HCT116 (cell line): Measurements from ENCODE around the gene SRRM2. TPM values are rescaled to one million over a fixed set of nuclear protein-coding genes. Genes with fewer than 3 reads are reported as not detected.

Source experiments
- ATAC-seq: fragments of 200-7000 bp; cut with Tn5 transposase; 2 replicates; pipeline ENCODE4 v1.9.1; 2020; ENCODE audit warnings: mild to moderate bottlenecking, moderate library complexity
- BruUV-seq: library from RNA; stranded (reverse); fragments of 400-500 nt; replicated peaks from 2 replicates; lab custom pipeline; 2021; lab: Mats Ljungman, UMichigan
- CTCF ChIA-PET: fragments of 300-600 bp; sonication (Branson Sonifier 250); formaldehyde crosslinking; loops from one replicate; lab custom pipeline; 2021; ENCODE audit warnings: antibody characterized with exemption; lab: Charles Lee
- POLR2A ChIA-PET: fragments of 300-600, 350-600 bp; sonication (Branson Sonifier 250); formaldehyde crosslinking; loops from one replicate; lab custom pipeline; 2021; ENCODE audit warnings: antibody characterized with exemption; lab: Charles Lee
- RAD21 ChIA-PET, 2 experiments: fragments of 300-600 bp; sonication (Branson Sonifier 250); formaldehyde crosslinking; loops; one replicate each; lab custom pipeline; 2023; ENCODE audit warnings: low total read pairs in 2 of 2; ENCODE audit not compliant: uncharacterized antibody in 2 of 2, unreplicated experiment in 2 of 2, low non-redundant PET in 1 of 2; lab: Charles Lee
- DNase-seq: peaks from one replicate; pipeline ENCODE4 v3.0.0-alpha.2; 2010; ENCODE audit warnings: low read depth, low spot score
- H2AFZ ChIP-seq: fragments of 200-600 bp; shearing (Covaris generic), sonication (generic); 2 replicates; pipeline ENCODE4 v1.6.1; 2017; ENCODE audit warnings: low read depth, mixed run types, mixed read lengths, antibody characterized with exemption, low read length; ENCODE audit not compliant: poor library complexity, severe bottlenecking
- H3K27ac ChIP-seq: 2 replicates; pipeline ENCODE4 v1.5.1; 2012; ENCODE audit warnings: low read depth, low read length
- H3K27me3 ChIP-seq: fragments of 200-600 bp; sonication (generic); 2 replicates; pipeline ENCODE4 v1.6.1; 2016; ENCODE audit warnings: mixed run types, low read length, mixed read lengths; ENCODE audit not compliant: insufficient read depth
- H3K36me3 ChIP-seq, 2 experiments: fragments of 200-500 bp in 1 of 2; fragments of 200-600 bp in 1 of 2; sonication (Bioruptor generic) in 1 of 2; sonication (generic) in 1 of 2; 2 replicates each; pipeline versions ENCODE4 v1.5.1 to v1.6.1; 2014 to 2016; ENCODE audit warnings: low read length in 2 of 2, inconsistent platforms in 1 of 2, mixed read lengths in 1 of 2, mixed run types in 1 of 2; ENCODE audit not compliant: insufficient read depth in 2 of 2, control insufficient read depth in 1 of 2
- H3K4me1 ChIP-seq, 2 experiments: fragments of 200-600 bp in 1 of 2; sonication (generic) in 1 of 2; 2 replicates each; pipeline versions ENCODE4 v1.5.1 to v1.6.1; 2012 to 2017; ENCODE audit warnings: low read length in 2 of 2, inconsistent platforms in 1 of 2, mild to moderate bottlenecking in 1 of 2, mixed read lengths in 1 of 2, mixed run types in 1 of 2, moderate library complexity in 1 of 2; ENCODE audit not compliant: insufficient read depth in 2 of 2, control insufficient read depth in 1 of 2
- H3K4me2 ChIP-seq: fragments of 200-600 bp; sonication (generic); 2 replicates; pipeline ENCODE4 v1.6.1; 2017; ENCODE audit warnings: mixed run types, low read length, mixed read lengths
- H3K4me3 ChIP-seq, 2 experiments: fragments of 200-600 bp in 1 of 2; sonication (generic) in 1 of 2; replicated peaks in 1 of 2; 2 replicates each; pipeline ENCODE4 v1.5.1; 2011 to 2016; ENCODE audit warnings: low read length in 2 of 2, control low read depth in 1 of 2, low read depth in 1 of 2, mild to moderate bottlenecking in 1 of 2, mixed read lengths in 1 of 2, mixed run types in 1 of 2
- H3K79me2 ChIP-seq: fragments of 200-600 bp; sonication (generic); 2 replicates; pipeline ENCODE4 v1.6.1; 2017; ENCODE audit warnings: mild to moderate bottlenecking, mixed run types, low read length, moderate library complexity, mixed read lengths; ENCODE audit not compliant: insufficient read depth
- H3K9ac ChIP-seq: fragments of 200-600 bp; sonication (generic); 2 replicates; pipeline ENCODE4 v1.6.1; 2016; ENCODE audit warnings: low read length, mixed read lengths
- H3K9me2 ChIP-seq: fragments of 200-600 bp; sonication (generic), shearing (Covaris generic); 2 replicates; pipeline ENCODE4 v1.6.1; 2017; ENCODE audit warnings: mixed run types, mild to moderate bottlenecking, moderate library complexity; ENCODE audit not compliant: insufficient read depth
- H3K9me3 ChIP-seq, 2 experiments: fragments of 200-500 bp in 1 of 2; fragments of 200-600 bp in 1 of 2; sonication (Bioruptor generic) in 1 of 2; sonication (generic) in 1 of 2; 2 replicates each; pipeline ENCODE4 v1.6.1; 2014 to 2017; ENCODE audit warnings: low read length in 2 of 2, mixed read lengths in 2 of 2, inconsistent platforms in 1 of 2, low read depth in 1 of 2, mild to moderate bottlenecking in 1 of 2, mixed run types in 1 of 2, moderate library complexity in 1 of 2; ENCODE audit not compliant: control insufficient read depth in 1 of 2, insufficient read depth in 1 of 2
- H4K20me1 ChIP-seq: fragments of 200-600 bp; sonication (generic), shearing (Covaris generic); 2 replicates; pipeline ENCODE4 v1.6.1; 2017; ENCODE audit warnings: mixed run types, mild to moderate bottlenecking, moderate library complexity; ENCODE audit not compliant: insufficient read depth
- CBX3 ChIP-seq: IDR thresholded peaks from 2 replicates; pipeline ENCODE4 v1.6.1; 2012; ENCODE audit warnings: low read depth
- CEBPB ChIP-seq: IDR thresholded peaks from 2 replicates; pipeline ENCODE4 v1.6.1; 2012; ENCODE audit warnings: low read depth
- EGR1 ChIP-seq: IDR thresholded peaks from 2 replicates; pipeline ENCODE4 v1.6.1; 2012; ENCODE audit warnings: low read depth
- EZH2phosphoT487 ChIP-seq: fragments of 200-600 bp; IDR thresholded peaks from 2 replicates; pipeline ENCODE4 v1.6.1; 2018; ENCODE audit warnings: antibody characterized with exemption, borderline replicate concordance
- FOSL1 ChIP-seq: IDR thresholded peaks from 2 replicates; pipeline ENCODE4 v1.6.1; 2012; ENCODE audit warnings: low read depth
- JUND ChIP-seq: IDR thresholded peaks from 2 replicates; pipeline ENCODE4 v1.6.1; 2012
- POLR2A ChIP-seq: IDR thresholded peaks from 2 replicates; pipeline ENCODE4 v1.7.0; 2011; ENCODE audit warnings: borderline replicate concordance; ENCODE audit not compliant: insufficient read depth, insufficient read length; ENCODE audit errors: extremely low read depth
- POLR2AphosphoS5 ChIP-seq: IDR thresholded peaks from 2 replicates; pipeline ENCODE4 v1.6.1; 2011; ENCODE audit warnings: mild to moderate bottlenecking, low read depth, low read length, moderate library complexity
- SIN3A ChIP-seq: IDR thresholded peaks from 2 replicates; pipeline ENCODE4 v1.6.1; 2012; ENCODE audit warnings: low read depth
- SRF ChIP-seq: IDR thresholded peaks from 2 replicates; pipeline ENCODE4 v1.6.1; 2012; ENCODE audit warnings: low read depth
- YY1 ChIP-seq: IDR thresholded peaks from 2 replicates; pipeline ENCODE4 v1.6.1; 2011; ENCODE audit warnings: low read length, low read depth, moderate library complexity, mild to moderate bottlenecking; ENCODE audit not compliant: insufficient replicate concordance; ENCODE audit errors: extremely low read depth
- ZFX ChIP-seq: fragments of 450-650 bp; IDR thresholded peaks from 2 replicates; pipeline ENCODE4 v1.6.1; 2017
- intact Hi-C: fragments of 100-400 bp; cut with micrococcal nuclease; formaldehyde crosslinking; loops from 2 replicates; pipeline ENCODE4 v1.10.0; 2022
- total RNA-seq: library from RNA; stranded (reverse); gene quantifications from one replicate; pipeline ENCODE4 v1.2.1, GENCODE V29; 2021; ENCODE audit not compliant: unreplicated experiment
- TF ChIP-seq, protein P1 (sequence below): IDR thresholded peaks from 2 replicates; pipeline ENCODE4 v1.6.1; 2012
- TF ChIP-seq, protein P2 (sequence below): IDR thresholded peaks from 2 replicates; pipeline ENCODE4 v1.6.1; 2012

Gene SRRM2
- total RNA-seq, 1 experiment from 2014 or later, result 541 TPM

DNA sequence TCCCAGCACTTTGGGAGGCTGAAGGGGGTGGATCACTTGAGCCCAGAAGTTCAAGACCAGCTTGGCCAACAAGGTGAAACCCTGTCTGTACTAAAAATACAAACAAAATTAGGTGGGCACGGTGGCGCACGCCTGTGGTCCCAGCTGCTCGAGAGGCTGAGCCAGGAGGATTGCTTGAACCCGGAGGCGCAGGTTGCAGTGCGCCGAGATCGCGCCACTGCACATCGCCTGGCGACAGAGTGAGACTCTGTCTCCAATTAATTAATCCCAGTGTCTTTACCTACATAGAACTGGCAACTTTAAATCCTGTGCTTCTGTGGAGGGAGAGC is 26.2 kb downstream of the SRRM2 start (continued):
- TF ChIP-seq YY1 (no peak), SRF (no peak), ZFX (no peak), CBX3 (no peak), EGR1 (no peak), CEBPB (no peak), POLR2AphosphoS5 (no peak), FOSL1 (no peak), SIN3A (no peak)
- TF ChIP-seq, protein P1, sequence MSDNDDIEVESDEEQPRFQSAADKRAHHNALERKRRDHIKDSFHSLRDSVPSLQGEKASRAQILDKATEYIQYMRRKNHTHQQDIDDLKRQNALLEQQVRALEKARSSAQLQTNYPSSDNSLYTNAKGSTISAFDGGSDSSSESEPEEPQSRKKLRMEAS, result no peak

DNA sequence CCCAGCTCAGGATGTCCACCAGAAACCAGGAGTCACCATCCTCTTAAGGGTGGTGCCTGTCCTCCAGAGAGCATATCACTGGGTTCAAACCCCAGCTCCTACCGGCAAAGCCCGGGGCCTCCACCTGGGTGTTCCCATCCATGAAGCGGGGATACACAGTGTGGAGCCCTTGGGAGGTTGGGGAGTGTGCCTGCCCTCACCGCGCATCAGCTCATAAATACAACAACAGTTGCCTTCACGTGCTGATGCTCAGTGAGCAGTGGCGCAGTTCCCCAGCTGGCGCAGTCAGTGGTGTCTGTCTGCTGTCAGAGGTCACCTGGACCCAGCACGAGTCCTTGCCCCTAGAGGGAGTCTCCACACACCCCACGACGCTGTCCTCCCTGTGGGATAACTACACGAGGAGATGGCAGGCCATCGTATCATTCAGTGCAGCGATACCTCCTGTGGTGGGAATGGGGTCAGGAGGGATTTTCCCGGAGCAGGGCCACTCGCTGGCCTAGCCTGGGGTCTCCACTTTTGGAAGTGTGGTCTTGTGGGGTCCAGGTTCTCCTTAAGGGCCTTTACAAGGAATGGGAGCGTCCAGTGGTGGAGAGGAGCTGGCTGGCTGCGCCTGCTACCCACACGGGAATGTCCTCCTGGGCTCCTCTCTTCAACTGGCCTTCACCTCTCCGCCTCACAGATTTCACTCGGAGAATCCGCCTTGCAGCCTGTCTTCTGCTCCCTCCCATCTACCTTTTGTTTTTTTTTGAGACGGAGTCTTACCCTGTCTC is 26.9 kb downstream of the SRRM2 start:
- POLR2A ChIA-PET, result interaction anchor here (0.6 kb wide), 1 partner anchor 38 kb away, joined by 5 read pairs; no protein-coding TSS in a partner anchor
- no peak for ATAC-seq
- intact Hi-C loops, result no loop called here

More for the DNA sequence above, 26.9 kb downstream of the SRRM2 start:
- no peak overlapping the region for H3K4me2 ChIP-seq
- H3K9me2 ChIP-seq, result no peaks in the 10 kb centered on the region
- TF ChIP-seq POLR2AphosphoS5, result peak; percentile 55; the same call in 1 of the 2 replicates
- TF ChIP-seq EGR1, result no peak
- TF ChIP-seq JUND, result no peak
- TF ChIP-seq YY1, result no peak
- TF ChIP-seq POLR2A, result peak; percentile 44
- TF ChIP-seq, protein P2, sequence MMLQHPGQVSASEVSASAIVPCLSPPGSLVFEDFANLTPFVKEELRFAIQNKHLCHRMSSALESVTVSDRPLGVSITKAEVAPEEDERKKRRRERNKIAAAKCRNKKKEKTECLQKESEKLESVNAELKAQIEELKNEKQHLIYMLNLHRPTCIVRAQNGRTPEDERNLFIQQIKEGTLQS, result no peak
- no peak for TF ChIP-seq EZH2phosphoT487
- no peak for TF ChIP-seq CEBPB
- H3K27ac ChIP-seq, result peak overlapping the region; percentile 100
- no peak overlapping the region for H3K9ac ChIP-seq
- RAD21 ChIA-PET, result no interaction called here
- CTCF ChIA-PET, result no interaction called here
- H4K20me1 ChIP-seq, result no peaks in the 10 kb centered on the region
- no TSS peak for BruUV-seq
- H3K9me3 ChIP-seq, result no peaks in the 10 kb centered on the region
- no peaks in the 10 kb centered on the region for H3K27me3 ChIP-seq
- H2AFZ ChIP-seq, result no peak overlapping the region
- H3K4me1 ChIP-seq, result peaks cover 11 to 24% of the 10 kb centered on the region in 2 experiments
- H3K36me3 ChIP-seq, result peaks cover under 1 to 12% of the 10 kb centered on the region in 2 experiments
- no peak overlapping the region for H3K4me3 ChIP-seq
- peaks cover 36% of the 10 kb centered on the region for H3K79me2 ChIP-seq
- no peak for DNase-seq
